ENCODE results near the gene FCRLB. TPM values are rescaled to one million over a fixed set of nuclear protein-coding genes. Genes with fewer than 3 reads are reported as not detected.
"Not testable (repeated sequence)": the region's sequence is repeated elsewhere in the genome, so short reads cannot be mapped to it uniquely, and the experiment has no call there.

The FCRLB gene
- total RNA-seq, 2 experiments from 2014 or later = not detected

DNA sequence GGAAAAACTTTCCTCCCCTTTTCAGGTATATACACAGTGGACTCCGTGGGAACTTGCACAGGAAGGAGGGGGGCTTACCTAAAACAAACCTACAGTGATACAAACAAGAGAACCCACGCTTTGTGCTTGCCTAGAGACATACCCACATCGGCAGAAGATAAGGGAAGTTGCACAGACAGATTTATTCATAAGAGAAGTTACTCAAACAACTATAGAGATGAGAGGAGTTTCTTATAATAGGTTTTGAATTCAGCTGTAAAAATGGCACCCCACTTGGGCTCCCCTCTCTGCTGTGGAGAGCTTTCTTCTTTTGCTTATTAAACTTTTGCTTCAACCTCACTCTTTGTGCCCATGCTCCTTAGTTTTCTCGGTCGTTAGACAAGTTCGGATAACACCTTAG, 26.5 kb downstream of the FCRLB start:
- intact Hi-C loops (cut with DNase I, micrococcal nuclease) = loop anchor here (5.0 to 10.0 kb wide), 3 partner anchors 123 to 1406 kb away; partner anchors contain the start of genes COPA (in 1 of the 2), FCGR3A (in 1 of the 2) and NCSTN (in 1 of the 2)
- ChIA-PET POLR2A (no interaction called here), CTCF (interaction anchor here (0.7 to 1.4 kb wide), 2 partner anchors 13 to 19 kb away, joined by 3 to 6 read pairs; no protein-coding TSS in a partner anchor)
- Mint-ChIP-seq H3K4me3 (no peak overlapping the region), H3K36me3 (ENCODE audit: low read depth) (peaks cover 12% of the 10 kb centered on the region), H3K27me3 (peaks cover 9% of the 10 kb centered on the region), H3K27ac (no peak overlapping the region), H3K9me3 (ENCODE audit: low read depth) (no peaks in the 10 kb centered on the region), H3K4me1 (peaks cover 53% of the 10 kb centered on the region)
- ATAC-seq (no peak), DNase-seq (no peak)

DNA sequence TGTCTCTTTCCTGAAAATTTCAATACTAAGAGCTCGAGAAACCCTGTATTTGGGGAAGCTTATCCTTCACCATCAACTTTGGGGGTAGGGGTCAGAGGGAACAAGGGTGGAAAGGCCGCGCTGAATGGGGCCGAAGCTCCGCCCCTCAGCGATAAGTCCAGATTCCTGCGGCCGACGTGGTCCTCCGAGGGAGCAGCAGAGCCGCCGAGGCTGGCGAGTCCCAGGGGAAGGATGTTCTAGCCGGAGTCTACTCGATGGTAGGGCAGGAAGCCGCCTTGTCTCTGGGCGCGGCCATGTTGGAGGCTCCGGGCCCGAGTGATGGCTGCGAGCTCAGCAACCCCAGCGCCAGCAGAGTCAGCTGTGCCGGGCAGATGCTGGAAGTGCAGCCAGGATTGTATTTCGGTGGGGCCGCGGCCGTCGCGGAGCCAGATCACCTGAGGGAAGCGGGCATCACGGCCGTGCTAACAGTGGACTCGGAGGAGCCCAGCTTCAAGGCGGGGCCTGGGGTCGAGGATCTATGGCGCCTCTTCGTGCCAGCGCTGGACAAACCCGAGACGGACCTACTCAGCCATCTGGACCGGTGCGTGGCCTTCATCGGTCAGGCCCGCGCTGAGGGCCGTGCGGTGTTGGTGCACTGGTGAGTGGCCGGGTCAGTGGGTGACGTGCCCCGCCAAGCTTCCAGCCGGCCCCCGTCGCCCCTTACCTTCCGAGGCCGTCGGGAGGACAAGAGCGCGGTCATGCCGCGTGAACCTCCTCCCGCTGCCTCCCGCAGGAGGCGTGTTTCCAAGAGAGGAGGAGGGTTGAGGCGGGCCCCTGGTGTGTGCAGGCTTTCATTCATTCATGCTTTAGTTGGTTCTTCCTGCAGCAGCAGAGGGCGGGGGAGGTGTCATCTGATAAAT, 28.4 kb downstream of the FCRLB start, which contains the start of gene DUSP12:
Gene DUSP12 (plus strand): TSS at position 278 of the 899 bp plus-strand sequence. CDS start 16 bp downstream, at position 294.
- ChIA-PET POLR2A (interaction anchor here (0.6 to 1.3 kb wide), 5 partner anchors 17 to 105 kb away, joined by 3 to 6 read pairs (median 3); no protein-coding TSS in a partner anchor), CTCF (interaction anchor here (0.6 to 2.8 kb wide), 13 partner anchors 8 to 545 kb away, joined by 3 to 28 read pairs (median 3); no protein-coding TSS in a partner anchor)
- DNase-seq (peak; percentile 94), ATAC-seq (peak; percentile 97)
- Mint-ChIP-seq H3K36me3 (ENCODE audit: low read depth) (peaks cover 27% of the 10 kb centered on the region), H3K9me3 (ENCODE audit: low read depth) (peaks cover 3% of the 10 kb centered on the region), H3K27me3 (peaks cover 8% of the 10 kb centered on the region), H3K4me3 (peak within 1 kb of the TSS; percentile 99), H3K27ac (peak within 1 kb of the TSS; percentile 99), H3K4me1 (peaks cover 43% of the 10 kb centered on the region)
- intact Hi-C loops (cut with DNase I, micrococcal nuclease) = loop anchor here (1.0 to 10.0 kb wide), 5 partner anchors 17 to 1407 kb away; partner anchors contain the start of genes ATF6 (in 2 of the 2), COPA (in 1 of the 2), FCGR3A (in 1 of the 2) and NCSTN (in 1 of the 2)

- ChIA-PET POLR2A (no interaction called here), CTCF (interaction anchor here (0.7 to 3.4 kb wide), 6 partner anchors 8 to 274 kb away, joined by 3 to 28 read pairs (median 16); partner anchors contain the start of gene DUSP12)
- Mint-ChIP-seq H3K36me3 (ENCODE audit: low read depth) (peaks cover 12% of the 10 kb centered on the region), H3K27me3 (no peaks in the 10 kb centered on the region), H3K4me3 (peak overlapping the region; percentile 44), H3K4me1 (peaks cover 41% of the 10 kb centered on the region), H3K27ac (peak overlapping the region; percentile 81), H3K9me3 (ENCODE audit: low read depth) (no peaks in the 10 kb centered on the region)
- intact Hi-C loops (cut with DNase I, micrococcal nuclease) = loop anchor here (1.0 to 10.0 kb wide), 2 partner anchors 271 to 274 kb away; no protein-coding TSS in a partner anchor
- DNase-seq (peak; percentile 65), ATAC-seq (peak; percentile 53)
These were observed 42.3 kb downstream of the FCRLB start for GRCh38 chr1:161763522-161764098.

- H3K27ac Mint-ChIP-seq = peak within 1 kb of the TSS; percentile 99
- peak within 1 kb of the TSS; percentile 96 for H3K4me3 Mint-ChIP-seq
- H3K4me1 Mint-ChIP-seq = peaks cover 49% of the 10 kb centered on the region
- H3K27me3 Mint-ChIP-seq = no peaks in the 10 kb centered on the region
- peak; percentile 68 for ATAC-seq
- peak; percentile 89 for DNase-seq
- intact Hi-C loops (cut with DNase I, micrococcal nuclease) = loop anchor here (1.0 to 10.0 kb wide), 8 partner anchors 16 to 796 kb away; partner anchors contain the start of genes DUSP12 (in 1 of the 2), UAP1 (in 1 of the 2) and UHMK1 (in 1 of the 2)
- ChIA-PET POLR2A (interaction anchor here (0.9 to 1.6 kb wide), 4 partner anchors 10 to 26 kb away, joined by 3 to 6 read pairs (median 4); partner anchors contain the start of gene DUSP12), CTCF (interaction anchor here (0.5 to 2.2 kb wide), 9 partner anchors 10 to 271 kb away, joined by 3 to 12 read pairs (median 4); no protein-coding TSS in a partner anchor)
- peaks cover 7% of the 10 kb centered on the region for H3K36me3 Mint-ChIP-seq (ENCODE audit: low read depth)
- H3K9me3 Mint-ChIP-seq (ENCODE audit: low read depth) = no peaks in the 10 kb centered on the region
These were observed 45.0 kb downstream of the FCRLB start, which contains the start of gene ATF6 for GRCh38 chr1:161766102-161766981. TSS of gene ATF6 (plus strand) at chr1:161766320. CDS start at chr1:161766361, 41 bp downstream.

DNA sequence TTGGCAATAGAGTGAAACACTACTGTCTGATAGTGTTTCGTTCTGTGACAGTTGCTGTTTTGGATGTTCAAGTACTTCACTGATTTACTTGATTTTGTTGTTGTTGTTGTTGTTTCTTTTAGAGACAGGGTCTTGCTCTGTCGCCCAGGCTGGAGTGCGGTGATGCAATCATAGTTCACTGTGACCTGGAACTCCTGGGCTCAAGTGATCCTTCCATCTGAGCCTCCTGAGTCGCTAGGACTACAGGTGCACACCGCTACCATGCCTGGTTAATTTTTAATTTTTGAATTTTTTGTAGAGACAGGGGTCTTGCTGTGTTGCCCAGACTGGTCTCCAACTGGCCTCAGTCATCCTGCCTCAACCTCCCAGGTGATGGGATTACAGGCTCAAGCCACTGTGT, 47.1 kb downstream of the FCRLB start:
- POLR2A ChIA-PET = no interaction called here
- Mint-ChIP-seq H3K36me3 (ENCODE audit: low read depth) (peaks cover 7% of the 10 kb centered on the region), H3K4me1 (peaks cover 41% of the 10 kb centered on the region), H3K27me3 (no peaks in the 10 kb centered on the region), H3K4me3 (peak overlapping the region; percentile 96), H3K27ac (peak overlapping the region; percentile 55), H3K9me3 (ENCODE audit: low read depth) (no peaks in the 10 kb centered on the region)
- intact Hi-C loops (cut with DNase I, micrococcal nuclease) = loop anchor here (5.0 to 10.0 kb wide), 4 partner anchors 266 to 794 kb away; partner anchors contain the start of genes UAP1 (in 1 of the 2) and UHMK1 (in 1 of the 2)
- DNase-seq (no peak), ATAC-seq (no peak)
- CTCF ChIA-PET = interaction anchor here (2.2 kb wide), 1 partner anchor 269 kb away, joined by 12 read pairs; no protein-coding TSS in a partner anchor

GRCh38 chr1:161768986-161769672, 47.8 kb downstream of the FCRLB start:
- Mint-ChIP-seq H3K4me1 (peaks cover 35% of the 10 kb centered on the region), H3K4me3 (no peak overlapping the region), H3K27me3 (no peaks in the 10 kb centered on the region), H3K36me3 (ENCODE audit: low read depth) (peaks cover 7% of the 10 kb centered on the region), H3K27ac (peak overlapping the region; percentile 63), H3K9me3 (ENCODE audit: low read depth) (no peaks in the 10 kb centered on the region)
- ATAC-seq (no peak), DNase-seq (no peak)
- ChIA-PET CTCF (interaction anchor here (0.6 to 1.1 kb wide), 2 partner anchors 34 to 268 kb away, joined by 3 to 4 read pairs; no protein-coding TSS in a partner anchor), POLR2A (interaction anchor here (0.7 kb wide), 1 partner anchor 52 kb away, joined by 3 read pairs; no protein-coding TSS in a partner anchor)
- intact Hi-C loops (cut with DNase I, micrococcal nuclease) = loop anchor here (5.0 to 10.0 kb wide), 4 partner anchors 266 to 793 kb away; partner anchors contain the start of genes UAP1 (in 1 of the 2) and UHMK1 (in 1 of the 2)

- DNase-seq; POLR2A ChIA-PET; ATAC-seq; H3K9me3 Mint-ChIP-seq (ENCODE audit: low read depth); H3K27me3 Mint-ChIP-seq; H3K27ac Mint-ChIP-seq; H3K4me3 Mint-ChIP-seq; H3K36me3 Mint-ChIP-seq (ENCODE audit: low read depth): not testable (repeated sequence)
- peaks cover 35% of the 10 kb centered on the region for H3K4me1 Mint-ChIP-seq
- intact Hi-C loops (cut with DNase I, micrococcal nuclease) = loop anchor here (5.0 to 10.0 kb wide), 5 partner anchors 265 to 1553 kb away; partner anchors contain the start of genes NUF2 (in 1 of the 2), UAP1 (in 1 of the 2) and UHMK1 (in 1 of the 2)
- CTCF ChIA-PET = interaction anchor here (0.6 to 1.1 kb wide), 2 partner anchors 34 to 268 kb away, joined by 3 to 4 read pairs; no protein-coding TSS in a partner anchor
These were observed 48.3 kb downstream of the FCRLB start for GRCh38 chr1:161769673-161770045.

DNA sequence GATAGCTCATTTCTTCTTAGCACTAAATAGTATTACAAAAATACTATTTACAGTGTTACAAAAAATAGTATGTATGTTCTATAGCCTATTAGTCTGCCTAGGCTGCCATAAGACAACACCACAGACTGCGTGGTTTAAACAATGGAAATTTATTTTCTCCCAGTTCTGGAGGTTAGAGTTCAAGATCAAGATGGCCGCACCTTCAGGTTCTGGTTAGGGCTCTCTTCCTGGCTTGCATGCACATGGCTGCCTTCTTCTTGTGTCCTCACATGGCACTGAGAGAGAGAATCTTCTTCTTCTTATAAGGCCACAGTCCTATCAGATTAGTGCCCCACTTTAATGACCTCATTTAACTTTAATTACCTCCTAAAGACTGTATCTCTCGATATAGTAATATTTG, 48.9 kb downstream of the FCRLB start:
- ChIA-PET CTCF (interaction anchor here (1.1 kb wide), 1 partner anchor 267 kb away, joined by 4 read pairs; no protein-coding TSS in a partner anchor), POLR2A (no interaction called here)
- Mint-ChIP-seq H3K36me3 (ENCODE audit: low read depth) (peaks cover 7% of the 10 kb centered on the region), H3K9me3 (ENCODE audit: low read depth) (no peaks in the 10 kb centered on the region), H3K27me3 (no peaks in the 10 kb centered on the region), H3K4me1 (peaks cover 30% of the 10 kb centered on the region), H3K27ac (peak overlapping the region; percentile 68), H3K4me3 (no peak overlapping the region)
- ATAC-seq (no peak), DNase-seq (no peak)
- intact Hi-C loops (cut with DNase I, micrococcal nuclease) = loop anchor here in 1 of 2 experiments (5.0 kb wide), 1 partner anchor 1552 kb away; the partner anchor contains the start of gene NUF2

GRCh38 chr1:161771161-161771560, 49.8 kb downstream of the FCRLB start:
- peak; percentile 8 for ATAC-seq
- CTCF ChIA-PET = interaction anchor here (1.0 to 2.7 kb wide), 4 partner anchors 9 to 299 kb away, joined by 3 to 11 read pairs (median 7); partner anchors contain the start of gene DUSP12

More at GRCh38 chr1:161771161-161771560, 49.8 kb downstream of the FCRLB start:
- Mint-ChIP-seq H3K4me3 (no peak overlapping the region), H3K9me3 (ENCODE audit: low read depth) (no peaks in the 10 kb centered on the region), H3K27ac (no peak overlapping the region), H3K4me1 (peaks cover 28% of the 10 kb centered on the region), H3K36me3 (ENCODE audit: low read depth) (peaks cover 7% of the 10 kb centered on the region), H3K27me3 (no peaks in the 10 kb centered on the region)
- POLR2A ChIA-PET = interaction anchor here (1.5 kb wide), 1 partner anchor 22 kb away, joined by 5 read pairs; no protein-coding TSS in a partner anchor
- intact Hi-C loops (cut with DNase I, micrococcal nuclease) = loop anchor here in 1 of 2 experiments (5.0 kb wide), 1 partner anchor 1551 kb away; the partner anchor contains the start of gene NUF2
- peak; percentile 34 for DNase-seq
